Panc1 (cell line): ENCODE results near the gene DEPDC5. TPM values are rescaled to one million over a fixed set of nuclear protein-coding genes. Genes with fewer than 3 reads are reported as not detected.
A peak's percentile ranks its signal among the peaks of the same experiment; 100 is the strongest.

Experiments
- ATAC-seq: fragments of 200-7000 bp; cut with Tn5 transposase; 2 replicates; pipeline ENCODE4 v1.9.1; 2020; ENCODE audit warnings: mild to moderate bottlenecking, moderate library complexity
- BruUV-seq: library from RNA; stranded (reverse); fragments of 400-500 nt; replicated peaks from 2 replicates; lab custom pipeline; 2021; lab: Mats Ljungman, UMichigan
- CTCF ChIA-PET: fragments of 300-600 bp; sonication (Branson Sonifier 250); formaldehyde crosslinking; loops from one replicate; lab custom pipeline; 2022; ENCODE audit warnings: antibody characterized with exemption; lab: Charles Lee
- POLR2A ChIA-PET: fragments of 300-600 bp; sonication (Branson Sonifier 250); formaldehyde crosslinking; loops from one replicate; lab custom pipeline; 2022; ENCODE audit warnings: antibody characterized with exemption; lab: Charles Lee
- DNase-seq: peaks from one replicate; pipeline ENCODE4 v3.0.0-alpha.2; 2010; ENCODE audit warnings: low read depth, low spot score
- H3K27ac ChIP-seq: 2 replicates; pipeline ENCODE4 v1.5.1; 2011; ENCODE audit warnings: mild to moderate bottlenecking, low read length, inconsistent platforms
- H3K27me3 ChIP-seq: fragments of 200-500 bp; sonication (Bioruptor generic); 2 replicates; pipeline ENCODE4 v1.6.0; 2014; ENCODE audit warnings: low read length, inconsistent platforms; ENCODE audit not compliant: control insufficient read depth, insufficient read depth
- H3K36me3 ChIP-seq: fragments of 200-500 bp; sonication (Bioruptor generic); 2 replicates; pipeline ENCODE4 v1.5.1; 2014; ENCODE audit warnings: inconsistent platforms, mild to moderate bottlenecking, low read length, moderate library complexity; ENCODE audit not compliant: control insufficient read depth, insufficient read depth
- H3K4me1 ChIP-seq: 2 replicates; pipeline ENCODE4 v1.5.1; 2011; ENCODE audit warnings: inconsistent platforms, mild to moderate bottlenecking, low read length, moderate library complexity; ENCODE audit not compliant: control insufficient read depth, insufficient read depth
- H3K4me3 ChIP-seq, 2 experiments: 2 replicates each; pipeline ENCODE4 v1.5.1; 2011 to 2012; ENCODE audit warnings: low read depth in 2 of 2, low read length in 2 of 2, mild to moderate bottlenecking in 2 of 2, inconsistent platforms in 1 of 2, moderate library complexity in 1 of 2
- H3K9me3 ChIP-seq: fragments of 200-500 bp; sonication (Bioruptor generic); 2 replicates; pipeline ENCODE4 v1.5.1; 2014; ENCODE audit warnings: low read depth, mild to moderate bottlenecking, inconsistent platforms, low read length, moderate library complexity; ENCODE audit not compliant: control insufficient read depth, insufficient read depth
- POLR2AphosphoS5 ChIP-seq: IDR thresholded peaks from 2 replicates; pipeline ENCODE4 v1.6.1; 2012; ENCODE audit warnings: mild to moderate bottlenecking, low read depth, low read length, moderate library complexity
- SIN3A ChIP-seq: IDR thresholded peaks from 2 replicates; pipeline ENCODE4 v1.6.1; 2012; ENCODE audit warnings: low read depth, mild to moderate bottlenecking, low read length, moderate library complexity, borderline replicate concordance; ENCODE audit not compliant: insufficient read depth
- TCF7L2 ChIP-seq: IDR thresholded peaks from 2 replicates; pipeline ENCODE4 v1.6.1; 2011; ENCODE audit warnings: mild to moderate bottlenecking, low read depth, low read length, inconsistent platforms
- in situ Hi-C: cut with HindIII; loops from 2 replicates; pipeline ENCODE4 v1.10.0; 2016; ENCODE audit warnings: low sequenced_read_pairs, low pct_unique_long_range_greater_than_20kb
- intact Hi-C: fragments of 100-400 bp; cut with micrococcal nuclease; formaldehyde crosslinking; loops from one replicate; pipeline ENCODE4 v1.10.0; 2022; ENCODE audit not compliant: unreplicated experiment
- total RNA-seq: library from RNA; stranded (reverse); gene quantifications from one replicate; pipeline ENCODE4 v1.2.1, GENCODE V29; 2021; ENCODE audit not compliant: unreplicated experiment
- TF ChIP-seq, protein P1 (sequence below), 2 experiments: IDR thresholded peaks; 2 replicates each; pipeline ENCODE4 v1.6.1; 2011 to 2012; ENCODE audit warnings: low read depth in 2 of 2, control low read depth in 1 of 2, low read length in 1 of 2, mild to moderate bottlenecking in 1 of 2, moderate library complexity in 1 of 2; ENCODE audit not compliant: insufficient read depth in 1 of 2
- TF ChIP-seq, protein P2 (sequence below): fragments of 450-650 bp; IDR thresholded peaks from 2 replicates; pipeline ENCODE4 v1.5.1; 2017; ENCODE audit warnings: mild to moderate bottlenecking

The DEPDC5 gene
- total RNA-seq, 1 experiment from 2014 or later, result 20.2 TPM

DNA sequence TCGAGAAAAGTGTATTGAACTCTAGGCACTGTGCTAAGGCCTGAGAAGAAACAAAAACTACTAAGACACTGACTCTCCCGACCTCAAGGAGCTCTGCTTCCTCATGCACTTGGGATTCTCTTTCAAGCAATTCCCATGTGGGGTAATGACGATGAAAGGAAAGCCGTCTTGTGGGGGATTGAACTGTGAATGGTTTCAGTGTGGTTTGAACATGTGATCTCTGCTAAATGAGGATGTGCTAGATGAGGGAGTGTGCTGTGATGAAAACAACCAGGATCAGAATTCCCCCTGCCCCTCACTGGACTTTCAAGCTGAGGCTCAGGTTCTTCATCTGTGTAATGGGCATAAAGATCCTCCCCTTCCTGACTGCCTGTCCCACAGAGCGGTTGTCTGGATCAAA is 74.9 kb downstream of the DEPDC5 start:
- POLR2A ChIA-PET, result no interaction called here

GRCh38 chr22:31829505-31829904 is 75.7 kb downstream of the DEPDC5 start:
- DNase-seq, result peak; percentile 20
- TF ChIP-seq, protein P1, sequence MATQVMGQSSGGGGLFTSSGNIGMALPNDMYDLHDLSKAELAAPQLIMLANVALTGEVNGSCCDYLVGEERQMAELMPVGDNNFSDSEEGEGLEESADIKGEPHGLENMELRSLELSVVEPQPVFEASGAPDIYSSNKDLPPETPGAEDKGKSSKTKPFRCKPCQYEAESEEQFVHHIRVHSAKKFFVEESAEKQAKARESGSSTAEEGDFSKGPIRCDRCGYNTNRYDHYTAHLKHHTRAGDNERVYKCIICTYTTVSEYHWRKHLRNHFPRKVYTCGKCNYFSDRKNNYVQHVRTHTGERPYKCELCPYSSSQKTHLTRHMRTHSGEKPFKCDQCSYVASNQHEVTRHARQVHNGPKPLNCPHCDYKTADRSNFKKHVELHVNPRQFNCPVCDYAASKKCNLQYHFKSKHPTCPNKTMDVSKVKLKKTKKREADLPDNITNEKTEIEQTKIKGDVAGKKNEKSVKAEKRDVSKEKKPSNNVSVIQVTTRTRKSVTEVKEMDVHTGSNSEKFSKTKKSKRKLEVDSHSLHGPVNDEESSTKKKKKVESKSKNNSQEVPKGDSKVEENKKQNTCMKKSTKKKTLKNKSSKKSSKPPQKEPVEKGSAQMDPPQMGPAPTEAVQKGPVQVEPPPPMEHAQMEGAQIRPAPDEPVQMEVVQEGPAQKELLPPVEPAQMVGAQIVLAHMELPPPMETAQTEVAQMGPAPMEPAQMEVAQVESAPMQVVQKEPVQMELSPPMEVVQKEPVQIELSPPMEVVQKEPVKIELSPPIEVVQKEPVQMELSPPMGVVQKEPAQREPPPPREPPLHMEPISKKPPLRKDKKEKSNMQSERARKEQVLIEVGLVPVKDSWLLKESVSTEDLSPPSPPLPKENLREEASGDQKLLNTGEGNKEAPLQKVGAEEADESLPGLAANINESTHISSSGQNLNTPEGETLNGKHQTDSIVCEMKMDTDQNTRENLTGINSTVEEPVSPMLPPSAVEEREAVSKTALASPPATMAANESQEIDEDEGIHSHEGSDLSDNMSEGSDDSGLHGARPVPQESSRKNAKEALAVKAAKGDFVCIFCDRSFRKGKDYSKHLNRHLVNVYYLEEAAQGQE (IDR thresholded peaks at IDR 0.05; ENCODE audit: insufficient read depth in 1 of 2, low read depth in 2 of 2, low read length in 1 of 2), result no peak
- TF ChIP-seq TCF7L2, result no peak
- no peak for TF ChIP-seq POLR2AphosphoS5
- TF ChIP-seq, protein P2, sequence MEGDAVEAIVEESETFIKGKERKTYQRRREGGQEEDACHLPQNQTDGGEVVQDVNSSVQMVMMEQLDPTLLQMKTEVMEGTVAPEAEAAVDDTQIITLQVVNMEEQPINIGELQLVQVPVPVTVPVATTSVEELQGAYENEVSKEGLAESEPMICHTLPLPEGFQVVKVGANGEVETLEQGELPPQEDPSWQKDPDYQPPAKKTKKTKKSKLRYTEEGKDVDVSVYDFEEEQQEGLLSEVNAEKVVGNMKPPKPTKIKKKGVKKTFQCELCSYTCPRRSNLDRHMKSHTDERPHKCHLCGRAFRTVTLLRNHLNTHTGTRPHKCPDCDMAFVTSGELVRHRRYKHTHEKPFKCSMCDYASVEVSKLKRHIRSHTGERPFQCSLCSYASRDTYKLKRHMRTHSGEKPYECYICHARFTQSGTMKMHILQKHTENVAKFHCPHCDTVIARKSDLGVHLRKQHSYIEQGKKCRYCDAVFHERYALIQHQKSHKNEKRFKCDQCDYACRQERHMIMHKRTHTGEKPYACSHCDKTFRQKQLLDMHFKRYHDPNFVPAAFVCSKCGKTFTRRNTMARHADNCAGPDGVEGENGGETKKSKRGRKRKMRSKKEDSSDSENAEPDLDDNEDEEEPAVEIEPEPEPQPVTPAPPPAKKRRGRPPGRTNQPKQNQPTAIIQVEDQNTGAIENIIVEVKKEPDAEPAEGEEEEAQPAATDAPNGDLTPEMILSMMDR, result no peak
- no peak for TF ChIP-seq SIN3A
- ATAC-seq, result peak; percentile 73; the same call in 1 of the 2 replicates
- Histone ChIP-seq H3K36me3 (no peaks in the 10 kb centered on the region), H3K9me3 (no peaks in the 10 kb centered on the region), H3K4me1 (no peaks in the 10 kb centered on the region), H3K27me3 (no peaks in the 10 kb centered on the region), H3K4me3 (no peak overlapping the region), H3K27ac (no peak overlapping the region)
- in situ Hi-C loops, result no loop called here
- ChIA-PET CTCF (no interaction called here), POLR2A (no interaction called here)
- intact Hi-C loops, result no loop called here
- BruUV-seq, result no TSS peak

More for the DNA sequence above, 74.9 kb downstream of the DEPDC5 start:
- H3K27me3 ChIP-seq, result no peaks in the 10 kb centered on the region
- no peaks in the 10 kb centered on the region for H3K4me1 ChIP-seq
- no peaks in the 10 kb centered on the region for H3K9me3 ChIP-seq
- ATAC-seq (no peak), DNase-seq (no peak)
- no peaks in the 10 kb centered on the region for H3K36me3 ChIP-seq
- in situ Hi-C loops, result no loop called here
- intact Hi-C loops, result no loop called here
- TF ChIP-seq POLR2AphosphoS5 (no peak), SIN3A (no peak), TCF7L2 (no peak)
- TF ChIP-seq, protein P2, result no peak
- TF ChIP-seq, protein P1 (IDR thresholded peaks at IDR 0.05; ENCODE audit: insufficient read depth in 1 of 2, low read depth in 2 of 2, low read length in 1 of 2), result no peak
- H3K27ac ChIP-seq, result no peak overlapping the region
- CTCF ChIA-PET, result no interaction called here
- BruUV-seq, result no TSS peak
- no peak overlapping the region for H3K4me3 ChIP-seq
